GM18951 (cell line): ENCODE results near the gene PPCDC.
"Not testable (repeated sequence)": the region's sequence is repeated elsewhere in the genome, so short reads cannot be mapped to it uniquely, and the experiment has no call there.

ENCODE experiments used
- POLR2A ChIP-seq: IDR thresholded peaks from 4 replicates; pipeline ENCODE4 v1.6.1; 2011; ENCODE audit warnings: mild to moderate bottlenecking; ENCODE audit not compliant: insufficient read length, insufficient read depth; ENCODE audit errors: extremely low read depth
- in situ Hi-C: fragments of 300-500 bp; cut with MboI; formaldehyde crosslinking; loops from one replicate; pipeline ENCODE4 v1.12.0; 2022; ENCODE audit warnings: low sequenced_read_pairs, mixed read lengths, inconsistent platforms; ENCODE audit not compliant: unreplicated experiment

PPCDC gene

GRCh38 chr15:75081150-75081549, 57.8 kb downstream of the PPCDC start:
- in situ Hi-C loops, result no loop called here
- no peak for TF ChIP-seq POLR2A

DNA sequence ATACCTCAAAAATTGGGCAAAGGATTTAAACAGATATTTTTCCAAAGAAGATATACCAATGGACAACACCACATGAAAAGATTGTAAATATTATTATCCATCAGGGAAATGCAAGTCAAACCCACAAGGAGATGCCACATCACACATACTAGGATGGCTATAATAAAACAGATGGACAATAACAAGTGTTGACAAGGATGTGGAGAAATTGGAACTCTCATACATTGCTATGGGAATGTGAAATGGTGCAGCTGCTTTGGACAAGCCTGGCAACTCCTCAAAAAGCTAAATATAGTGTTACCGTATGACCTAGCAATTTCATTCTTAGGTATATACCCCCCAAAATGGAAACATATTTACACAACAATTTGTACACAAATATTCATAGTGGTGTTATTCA, 59.3 kb downstream of the PPCDC start:
- TF ChIP-seq POLR2A, result no peak
- in situ Hi-C loops, result no loop called here

DNA sequence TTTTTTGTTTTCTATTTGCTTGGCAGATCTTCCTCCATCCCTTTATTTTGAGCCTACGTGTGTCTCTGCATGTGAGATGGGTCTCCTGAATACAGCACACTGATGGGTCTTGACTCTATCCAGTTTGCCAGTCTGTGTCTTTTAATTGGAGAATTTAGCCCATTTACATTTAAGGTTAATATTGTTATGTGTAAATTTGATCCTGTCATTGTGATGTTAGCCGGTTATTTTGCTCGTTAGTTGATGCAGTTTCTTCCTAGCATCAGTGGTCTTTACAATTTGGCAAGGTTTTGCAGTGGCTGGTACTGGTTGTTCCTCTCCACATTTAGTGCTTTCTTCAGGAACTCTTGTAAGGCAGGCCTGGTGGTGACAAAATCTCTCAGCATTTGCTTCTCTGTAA, 62.3 kb downstream of the PPCDC start:
- in situ Hi-C loops, result not testable (repeated sequence)

GRCh38 chr15:75089456-75090387, 66.3 kb downstream of the PPCDC start:
- in situ Hi-C loops, result no loop called here
- no peak for TF ChIP-seq POLR2A

DNA sequence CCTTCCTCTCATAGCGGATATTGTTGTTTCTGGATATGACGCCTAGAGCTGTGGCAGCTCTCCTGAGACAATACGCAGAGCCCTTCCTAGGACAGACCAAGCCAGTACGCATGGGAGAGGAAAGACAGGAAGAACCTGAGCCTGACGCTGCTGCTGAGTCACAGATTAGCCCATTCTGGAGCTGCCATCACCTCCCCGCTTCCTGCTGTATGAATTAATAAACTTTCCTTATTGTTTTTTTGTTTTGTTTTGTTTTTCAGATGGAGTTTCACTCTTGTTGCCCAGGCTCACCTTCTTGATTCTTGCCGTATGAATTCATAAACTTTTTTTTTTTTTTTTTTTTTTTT, 67.0 kb downstream of the PPCDC start:
- in situ Hi-C loops, result no loop called here
- TF ChIP-seq POLR2A, result no peak

DNA sequence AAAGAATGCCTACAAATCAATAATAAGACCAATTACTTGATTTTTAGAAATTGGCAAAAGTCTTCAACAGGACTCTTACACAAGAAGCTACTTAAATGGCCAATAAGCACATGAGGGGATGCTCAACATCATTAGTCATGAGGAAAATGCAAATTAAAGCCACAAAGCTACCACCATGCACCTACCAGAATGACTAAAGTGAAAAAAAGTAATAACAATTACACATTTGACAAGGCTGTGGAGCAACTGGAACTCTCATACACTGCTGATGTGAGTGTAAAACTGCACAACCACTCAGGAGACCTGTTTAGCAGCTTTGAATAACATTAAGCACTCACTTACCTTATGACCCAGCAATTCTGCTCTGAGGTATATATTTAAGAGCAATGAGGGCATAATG, 68.4 kb downstream of the PPCDC start:
- no peak for TF ChIP-seq POLR2A
- in situ Hi-C loops, result no loop called here

- in situ Hi-C loops, result not testable (repeated sequence)
Measured at GRCh38 chr15:75094961-75095478, 71.6 kb downstream of the PPCDC start.

- in situ Hi-C loops, result no loop called here
- TF ChIP-seq POLR2A, result no peak
Measured at GRCh38 chr15:75095594-75095993, 72.2 kb downstream of the PPCDC start.

GRCh38 chr15:75097939-75098338, 74.5 kb downstream of the PPCDC start:
- in situ Hi-C loops, result no loop called here

DNA sequence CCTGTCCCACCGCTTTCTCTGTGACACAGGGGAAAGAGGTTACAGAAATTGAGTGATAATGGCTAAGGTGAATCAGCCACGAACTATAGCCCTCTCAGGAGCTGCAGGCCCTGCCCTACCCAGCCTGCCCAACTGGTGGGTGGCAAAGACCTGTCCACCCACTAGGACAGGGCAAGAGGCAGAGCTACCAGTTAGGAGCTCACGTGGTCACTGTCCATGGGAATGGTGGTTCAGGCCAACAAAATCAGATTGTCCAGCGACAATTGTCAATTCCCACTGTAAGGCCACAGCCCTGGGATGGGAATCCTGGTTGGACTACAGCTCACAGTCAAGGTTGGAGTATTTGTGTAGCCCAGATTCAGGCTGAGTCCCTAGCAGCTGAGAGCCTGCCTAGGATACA, 75.0 kb downstream of the PPCDC start:
- no peak for TF ChIP-seq POLR2A
- in situ Hi-C loops, result no loop called here

More at GRCh38 chr15:75097939-75098338, 74.5 kb downstream of the PPCDC start:
- no peak for TF ChIP-seq POLR2A
